GM18505 (cell line): ENCODE results near the gene POU3F1.
A peak's percentile ranks its signal among the peaks of the same experiment; 100 is the strongest.

Experiments
- ATAC-seq: cut with Tn5 transposase; IDR thresholded peaks from one replicate; pipeline ENCODE4 v1.9.1; 2021; ENCODE audit not compliant: unreplicated experiment
- POLR2A ChIP-seq: IDR thresholded peaks from 4 replicates; pipeline ENCODE4 v1.6.1; 2011; ENCODE audit warnings: borderline replicate concordance; ENCODE audit not compliant: insufficient read depth, insufficient read length; ENCODE audit errors: extremely low read depth

The POU3F1 gene

GRCh38 chr1:38051079-38051543 is 4.5 kb upstream of the POU3F1 start:
- ATAC-seq, result no peak
- no peak for TF ChIP-seq POLR2A

- ATAC-seq, result no peak
- TF ChIP-seq POLR2A, result no peak
Measured at GRCh38 chr1:38050397-38051078, 3.9 kb upstream of the POU3F1 start.

GRCh38 chr1:38047603-38048141 is 1.1 kb upstream of the POU3F1 start:
- TF ChIP-seq POLR2A, result no peak

GRCh38 chr1:38046884-38047602 is 450 bp upstream of the POU3F1 start:
- no peak for TF ChIP-seq POLR2A
- peak; percentile 61 for ATAC-seq

More at GRCh38 chr1:38047603-38048141, 1.1 kb upstream of the POU3F1 start:
- no peak for ATAC-seq

GRCh38 chr1:38045401-38046332 is 926 bp downstream of the POU3F1 start:
- TF ChIP-seq POLR2A, result no peak
- no peak for ATAC-seq

- no peak for ATAC-seq
Measured at GRCh38 chr1:38044221-38045215, 2.1 kb downstream of the POU3F1 start.

GRCh38 chr1:38043036-38043747 is 3.4 kb downstream of the POU3F1 start:
- no peak for TF ChIP-seq POLR2A

More at GRCh38 chr1:38044221-38045215, 2.1 kb downstream of the POU3F1 start:
- TF ChIP-seq POLR2A, result no peak

GRCh38 chr1:38041936-38042834 is 4.4 kb downstream of the POU3F1 start:
- TF ChIP-seq POLR2A, result no peak
- ATAC-seq, result no peak

More at GRCh38 chr1:38043036-38043747, 3.4 kb downstream of the POU3F1 start:
- ATAC-seq, result no peak

- TF ChIP-seq POLR2A, result no peak
- no peak for ATAC-seq
Measured at GRCh38 chr1:38039331-38040088, 7.1 kb downstream of the POU3F1 start.

GRCh38 chr1:38038861-38039260 is 7.7 kb downstream of the POU3F1 start:
- ATAC-seq, result no peak
- TF ChIP-seq POLR2A, result no peak

GRCh38 chr1:38037221-38037939 is 9.2 kb downstream of the POU3F1 start:
- no peak for TF ChIP-seq POLR2A
- ATAC-seq, result no peak
